ENCODE results near the gene LANCL2. TPM values are rescaled to one million over a fixed set of nuclear protein-coding genes. Genes with fewer than 3 reads are reported as not detected.

The LANCL2 gene
- total RNA-seq, 1 experiment from 2014 or later: 10.0 TPM

- TF ChIP-seq ZBTB33 (IDR thresholded peaks at IDR 0.05; ENCODE audit: extremely low read depth, insufficient replicate concordance, low read length) (no peak), SRF (IDR thresholded peaks at IDR 0.05; ENCODE audit: low read depth) (no peak), SIN3A (IDR thresholded peaks at IDR 0.05; ENCODE audit: low read depth) (no peak), EGR1 (IDR thresholded peaks at IDR 0.05; ENCODE audit: low read depth) (no peak), EZH2phosphoT487 (IDR thresholded peaks at IDR 0.05; ENCODE audit: borderline replicate concordance) (no peak), TCF7L2 (IDR thresholded peaks at IDR 0.05; ENCODE audit: borderline replicate concordance, extremely low read depth, insufficient read depth, insufficient read length) (no peak), YY1 (IDR thresholded peaks at IDR 0.05; ENCODE audit: extremely low read depth, insufficient replicate concordance, low read depth, low read length) (no peak), POLR2AphosphoS5 (IDR thresholded peaks at IDR 0.05; ENCODE audit: low read depth, low read length) (no peak), SP1 (IDR thresholded peaks at IDR 0.05; ENCODE audit: low read depth) (no peak)
Observed at GRCh38 chr7:55483046-55483445, 117.9 kb downstream of the LANCL2 start (continued).

Other genes starting within 250 kb of the LANCL2 start
- gene VOPP1, start 207.2 kb downstream of the LANCL2 start, total RNA-seq (2021; ENCODE audit: unreplicated experiment): 30.3 TPM

All from HCT116 (cell line).